Activated CD8-positive, alpha-beta memory T cell treated with anti-CD3 and anti-CD28 coated beads, Interleukin-2, amount 50 U/mL, for 4 hours (primary cell): ENCODE data around the gene MTCL3.
A peak's percentile ranks its signal among the peaks of the same experiment; 100 is the strongest.

Experiments
- DNase-seq: peaks from one replicate; pipeline ENCODE4 v3.0.0-alpha.2; 2020

The MTCL3 gene

DNA sequence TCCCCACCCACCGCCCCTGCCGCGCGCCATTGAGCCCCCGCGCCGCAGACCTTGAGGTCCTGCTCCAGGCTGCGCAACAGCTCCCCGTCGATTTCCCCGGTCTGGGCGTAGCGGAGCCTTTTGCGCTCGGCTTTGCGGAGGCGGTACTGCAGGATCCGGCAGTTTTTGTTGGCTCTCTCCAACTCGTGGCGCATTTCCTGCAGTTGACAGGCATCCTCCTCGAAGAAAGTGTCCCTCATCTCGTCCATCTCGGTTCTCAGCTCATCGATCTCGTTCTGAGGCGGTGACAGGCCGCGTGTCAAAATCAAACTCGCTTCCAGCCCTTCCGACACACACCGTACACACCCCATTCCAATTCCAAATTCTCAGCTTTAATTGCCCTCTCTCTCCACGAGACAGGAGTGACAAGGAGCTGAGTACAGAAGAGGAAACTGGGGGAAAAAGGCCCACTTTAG lies 4.3 kb downstream of the MTCL3 start:
- DNase-seq = peak; percentile 24

DNA sequence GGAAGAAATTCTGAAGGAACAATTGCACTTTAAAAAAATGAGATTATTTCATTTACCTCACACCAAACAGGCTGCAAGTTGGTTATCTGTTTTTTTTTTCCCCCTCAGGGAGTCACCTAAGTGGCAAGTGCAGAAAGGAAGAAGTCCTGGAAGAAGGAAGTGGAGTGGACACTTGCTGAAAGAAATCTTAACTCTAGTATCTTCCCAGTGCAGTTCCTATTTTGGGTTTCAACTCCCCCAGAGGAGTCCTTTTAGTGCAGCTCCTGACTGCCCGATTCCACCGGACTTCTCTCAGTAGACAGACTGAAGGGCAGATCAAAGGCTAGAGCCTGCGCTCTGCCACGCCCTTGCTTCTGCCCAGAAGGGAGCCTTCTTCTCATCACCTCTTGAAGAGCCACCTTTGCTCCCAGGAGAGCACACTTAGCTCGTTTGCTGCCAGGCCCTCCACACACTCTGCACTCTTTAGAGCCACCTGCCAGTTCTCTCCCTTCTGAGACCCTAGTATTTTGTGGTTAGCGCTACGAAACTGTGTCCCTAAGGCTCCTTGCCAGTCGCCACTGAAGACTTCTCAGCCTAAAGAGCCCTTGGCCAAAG lies 4.9 kb downstream of the MTCL3 start:
- no peak for DNase-seq

DNA sequence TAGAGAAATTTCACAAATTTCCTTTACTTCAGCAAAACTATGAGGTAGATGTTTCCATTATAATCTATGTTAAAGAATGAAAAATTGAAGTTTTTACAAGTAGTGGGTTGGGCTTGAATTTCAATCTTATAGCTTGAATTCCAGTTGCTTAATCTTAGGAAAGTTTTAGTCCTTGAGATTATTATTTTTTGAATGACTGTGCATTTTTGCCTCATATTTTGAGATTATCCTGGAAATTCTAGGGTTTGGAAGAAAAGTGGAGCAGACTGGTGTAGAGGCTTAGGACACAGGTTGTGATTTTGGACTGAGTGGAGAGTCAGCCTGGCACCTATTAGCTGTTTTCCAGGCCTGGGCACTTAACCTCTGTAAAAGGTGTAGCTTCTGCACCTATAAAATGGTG lies 5.7 kb downstream of the MTCL3 start:
- DNase-seq = no peak

DNA sequence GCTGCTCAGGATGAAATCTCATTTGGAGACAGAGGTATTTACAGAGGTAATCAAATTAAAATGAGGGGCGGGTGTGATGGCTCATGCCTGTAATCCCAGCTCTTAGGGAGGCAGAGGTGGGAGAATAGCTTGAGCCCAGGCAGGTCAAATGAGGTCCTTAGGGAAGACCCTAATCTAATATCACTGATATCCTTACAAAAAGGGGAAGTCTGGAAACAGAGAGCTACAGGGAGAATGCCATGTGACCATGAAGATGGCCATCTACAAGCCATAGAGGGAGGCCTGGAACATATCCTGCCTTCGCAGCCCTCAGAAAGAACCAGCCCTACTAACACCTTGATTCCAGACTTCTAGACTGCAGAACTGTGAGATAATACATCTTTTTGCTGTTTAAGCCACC lies 8.3 kb downstream of the MTCL3 start:
- no peak for DNase-seq

DNA sequence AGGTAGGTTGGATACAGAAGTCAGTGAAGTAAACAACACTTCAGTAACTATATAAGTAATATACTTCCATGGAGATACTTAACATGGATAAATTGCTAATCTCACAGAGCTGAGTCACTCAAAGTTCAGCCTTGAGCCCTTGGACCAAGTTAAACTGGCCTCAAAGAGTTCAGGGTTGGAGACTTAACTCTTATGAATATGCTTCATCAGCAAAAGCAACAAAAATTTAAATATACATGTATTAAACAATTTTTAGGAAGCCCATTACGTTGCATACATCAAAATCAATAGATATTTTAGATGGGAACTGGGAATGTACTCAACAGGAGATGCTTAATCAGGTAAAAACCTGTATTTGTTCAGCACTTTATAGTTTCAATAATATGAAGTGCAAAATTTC lies 12.2 kb downstream of the MTCL3 start:
- no peak for DNase-seq

DNA sequence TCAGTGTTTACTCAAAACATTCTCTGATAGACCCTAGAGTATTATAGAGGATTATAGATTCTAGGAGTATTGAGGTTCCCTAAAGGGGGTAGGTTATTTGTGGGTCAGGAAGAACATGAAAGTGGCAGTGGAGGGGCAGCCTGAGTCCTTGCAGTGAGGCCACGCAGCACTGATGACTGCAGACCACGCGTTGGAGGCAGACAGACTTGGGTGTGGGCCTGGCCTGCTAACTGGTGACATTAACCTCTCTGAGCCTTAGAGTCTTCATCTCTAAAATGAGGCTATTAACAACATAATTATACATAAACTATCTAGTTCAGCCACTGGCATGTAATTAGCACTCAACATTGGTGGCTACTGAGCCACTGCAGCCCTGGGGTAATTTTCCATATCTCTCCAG lies 16.1 kb downstream of the MTCL3 start:
- DNase-seq = no peak

DNA sequence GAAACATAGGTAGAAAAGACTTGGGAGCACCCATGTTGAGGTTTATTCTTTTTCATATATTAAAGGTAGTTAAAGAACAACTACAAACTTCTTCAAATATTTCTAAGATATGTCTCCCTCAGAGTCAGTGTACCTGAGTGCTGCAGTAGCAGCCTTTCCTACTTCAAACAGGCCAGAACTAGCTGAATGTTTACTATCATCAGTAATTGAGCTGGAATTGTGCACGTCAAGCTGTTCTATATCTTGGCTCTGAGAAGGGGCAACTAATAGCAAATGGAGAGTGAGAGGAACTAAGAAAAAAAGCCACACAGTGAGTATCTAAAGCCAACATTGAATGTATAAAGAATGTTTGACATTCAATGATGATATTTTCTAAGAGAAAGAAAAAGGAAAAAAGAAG lies 21.7 kb downstream of the MTCL3 start:
- DNase-seq = no peak

DNA sequence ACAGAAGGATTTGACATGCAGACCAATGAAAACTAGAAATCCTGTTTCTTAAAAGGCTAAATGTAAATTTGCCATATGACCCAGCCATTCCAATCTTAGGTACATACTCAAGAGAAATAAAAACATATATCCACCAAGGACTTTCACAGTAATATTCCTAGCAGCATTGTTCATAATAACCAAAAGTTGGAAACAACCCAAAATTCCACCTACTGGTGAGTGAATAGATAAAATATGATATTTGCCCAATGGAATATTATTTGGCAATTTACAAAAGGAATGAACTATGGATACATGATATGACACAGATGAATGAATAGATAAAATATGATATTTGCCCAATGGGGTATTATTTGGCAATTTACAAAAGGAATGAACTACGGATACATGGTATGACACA lies 22.7 kb downstream of the MTCL3 start:
- DNase-seq = no peak

DNA sequence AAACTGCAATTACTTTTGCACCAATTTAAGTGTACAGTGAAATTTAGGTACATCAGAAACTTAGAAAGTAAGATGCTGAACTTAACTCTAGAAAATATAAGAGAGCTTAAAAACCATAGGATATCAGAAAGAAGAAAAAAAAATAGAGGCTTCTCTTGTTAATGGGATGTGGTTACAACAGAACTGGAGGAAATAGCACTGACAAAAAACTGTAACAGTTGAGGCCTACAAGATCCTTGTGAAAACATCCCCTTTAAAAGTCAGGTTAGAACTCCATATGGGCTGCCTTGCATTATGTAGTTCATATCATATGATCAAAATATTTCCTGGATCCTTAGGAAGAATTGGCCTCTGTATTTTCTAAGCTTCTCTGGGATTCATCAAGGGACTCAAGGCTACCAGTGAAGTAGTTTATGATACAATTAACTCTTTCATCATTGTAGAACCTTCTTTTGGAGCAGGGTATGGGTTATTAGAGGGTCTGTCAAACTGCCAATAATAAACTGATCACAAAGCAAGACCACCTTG lies 24.8 kb downstream of the MTCL3 start:
- no peak for DNase-seq

DNA sequence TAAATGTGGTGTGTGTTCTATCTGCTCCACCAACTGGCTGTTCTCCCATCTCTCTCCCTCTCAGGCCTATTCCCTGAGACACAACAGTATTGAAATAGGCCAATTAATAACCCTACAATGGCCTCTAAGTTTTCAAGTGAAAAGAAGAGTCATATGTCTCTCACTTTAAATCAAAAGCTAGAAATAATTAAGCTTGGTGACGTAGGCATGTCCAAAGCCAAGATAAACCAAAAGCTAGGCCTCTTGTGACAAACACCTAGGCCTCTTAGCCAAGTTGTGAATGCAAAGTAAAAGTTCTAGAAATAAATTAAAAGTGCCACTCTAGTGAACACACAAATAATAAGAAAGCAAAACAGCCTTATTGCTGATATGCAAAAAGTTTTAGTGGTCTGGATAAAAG lies 29.9 kb downstream of the MTCL3 start:
- DNase-seq = no peak

DNA sequence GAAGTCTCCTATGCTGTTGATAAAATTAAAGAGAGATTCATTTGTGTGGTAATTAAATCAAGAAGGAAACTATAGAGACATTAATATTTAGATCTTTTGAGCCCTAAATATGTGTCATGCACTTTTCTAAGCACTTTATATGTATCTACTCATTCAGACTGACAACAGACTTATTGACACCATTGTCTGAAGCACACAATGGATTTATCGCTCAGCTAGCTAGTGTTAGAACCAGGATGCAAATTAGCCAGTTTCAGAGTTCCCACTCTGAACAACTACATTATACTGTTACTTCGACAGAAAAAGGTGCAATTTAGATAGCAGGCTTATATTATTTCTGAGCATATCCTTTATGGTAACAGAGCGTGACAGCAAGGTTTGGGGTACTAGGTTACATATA lies 32.2 kb downstream of the MTCL3 start:
- DNase-seq = no peak

DNA sequence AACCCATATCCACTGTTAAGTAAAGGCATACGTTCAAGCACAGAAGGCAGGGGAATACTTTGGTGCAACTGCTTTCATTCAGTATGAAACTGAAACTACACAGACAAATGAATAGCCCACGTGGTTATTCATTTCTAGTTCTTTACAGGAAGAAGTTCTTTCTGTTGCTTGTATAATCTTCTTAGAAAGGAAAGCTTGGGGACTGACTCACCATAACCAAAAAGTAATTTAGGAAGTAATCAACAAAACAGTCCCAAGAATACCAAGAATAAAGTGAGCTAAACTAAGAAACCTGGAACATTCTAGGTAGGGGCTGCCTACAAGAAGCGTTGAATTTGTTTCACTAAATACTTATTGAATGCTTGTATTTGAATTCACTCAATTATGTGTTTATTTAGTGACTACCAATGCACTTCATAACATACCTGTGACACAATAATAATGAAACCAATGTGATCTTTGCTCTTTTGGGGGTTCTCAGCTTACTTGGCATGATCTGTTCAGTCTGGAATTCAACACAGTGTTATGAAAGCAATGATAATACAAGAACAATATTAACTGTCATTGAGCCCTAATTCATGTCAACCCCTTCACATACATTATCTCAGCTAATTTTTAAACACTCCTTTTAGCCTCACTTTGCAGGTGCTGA lies 34.8 kb downstream of the MTCL3 start:
- DNase-seq = no peak

DNA sequence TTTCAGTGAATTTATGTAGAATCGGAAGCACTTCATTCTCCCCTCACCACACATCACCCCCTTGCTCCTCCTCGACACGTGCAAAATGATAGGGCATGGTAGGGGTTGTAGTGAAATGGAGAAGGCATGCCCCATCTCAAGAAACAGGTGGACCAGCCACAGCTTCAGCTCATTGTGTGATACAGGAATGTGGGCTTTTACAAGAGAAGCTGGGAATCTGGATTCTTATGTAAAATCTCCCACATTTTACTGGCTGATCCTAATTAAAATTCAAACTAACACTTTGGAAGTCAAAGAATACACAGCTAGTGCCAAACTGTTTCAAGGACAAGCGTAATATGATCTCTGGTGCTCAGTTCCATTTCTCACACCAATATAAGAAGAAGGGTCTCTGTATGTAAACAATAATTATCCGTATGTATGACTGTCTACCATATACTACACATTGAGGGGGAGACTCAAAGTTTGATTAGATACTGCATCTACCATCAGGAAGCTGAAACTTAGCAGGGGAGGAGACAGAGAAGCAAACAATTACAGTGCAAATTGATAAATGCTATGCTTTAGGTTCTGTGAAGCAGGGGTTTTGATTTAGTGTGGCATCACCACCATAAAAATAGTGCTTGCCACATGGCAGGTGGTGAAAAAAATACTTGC lies 35.6 kb downstream of the MTCL3 start:
- DNase-seq = no peak

DNA sequence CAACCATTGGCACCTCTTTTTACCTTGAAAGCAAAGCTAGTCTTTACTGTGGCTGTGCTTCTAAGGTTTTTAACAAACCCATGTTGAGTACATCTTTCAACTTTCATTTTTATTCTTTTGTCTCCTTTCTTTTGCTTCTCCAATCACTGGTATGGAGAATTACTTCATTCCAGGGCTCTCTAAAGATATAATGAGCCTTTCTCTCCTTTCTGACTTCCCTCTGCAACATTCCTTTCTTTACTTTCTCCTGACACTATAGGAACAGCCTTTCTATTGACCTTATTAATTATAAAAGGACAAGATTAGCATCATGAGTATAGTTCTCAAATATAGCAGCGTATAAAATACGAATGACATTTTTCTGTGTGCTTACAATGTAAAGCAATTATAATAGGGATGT lies 36.8 kb downstream of the MTCL3 start:
- DNase-seq = no peak

DNA sequence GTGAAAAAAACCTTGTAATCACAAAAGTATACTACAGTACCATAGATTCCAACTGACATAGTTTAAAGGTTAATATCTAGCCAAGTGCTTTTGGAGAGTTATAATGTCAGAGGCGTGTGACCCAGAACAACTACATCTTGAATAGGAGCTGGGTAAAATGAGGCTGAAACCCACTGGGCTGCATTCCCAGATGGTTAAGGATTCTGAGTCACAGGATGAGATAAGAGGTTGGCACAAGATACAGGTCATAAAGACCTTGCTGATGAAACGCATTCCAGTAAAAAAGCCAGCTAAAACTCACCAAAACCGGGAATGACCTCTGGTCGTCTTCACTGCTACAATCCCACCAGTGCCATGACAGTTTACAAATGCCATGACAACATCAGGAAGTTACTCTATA lies 37.5 kb downstream of the MTCL3 start:
- DNase-seq = no peak

DNA sequence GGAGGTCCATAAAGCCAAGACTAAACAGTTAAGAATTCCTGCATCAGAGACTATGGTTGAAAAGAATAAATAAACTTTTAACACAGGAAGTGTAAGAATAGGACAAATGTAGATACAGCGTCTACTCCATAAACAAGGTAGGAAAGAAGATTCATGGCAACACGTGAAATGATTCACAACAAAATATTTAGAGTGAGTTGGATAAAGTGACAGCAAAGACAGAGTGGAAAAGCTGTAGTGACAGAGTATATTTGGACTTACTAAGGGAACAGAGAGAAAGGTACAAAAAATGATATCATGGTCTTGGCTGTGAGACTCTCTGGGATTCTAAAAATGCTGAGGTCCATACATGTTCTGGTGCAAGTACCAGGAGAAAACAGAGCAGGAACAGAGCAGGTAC lies 38.0 kb downstream of the MTCL3 start:
- no peak for DNase-seq

DNA sequence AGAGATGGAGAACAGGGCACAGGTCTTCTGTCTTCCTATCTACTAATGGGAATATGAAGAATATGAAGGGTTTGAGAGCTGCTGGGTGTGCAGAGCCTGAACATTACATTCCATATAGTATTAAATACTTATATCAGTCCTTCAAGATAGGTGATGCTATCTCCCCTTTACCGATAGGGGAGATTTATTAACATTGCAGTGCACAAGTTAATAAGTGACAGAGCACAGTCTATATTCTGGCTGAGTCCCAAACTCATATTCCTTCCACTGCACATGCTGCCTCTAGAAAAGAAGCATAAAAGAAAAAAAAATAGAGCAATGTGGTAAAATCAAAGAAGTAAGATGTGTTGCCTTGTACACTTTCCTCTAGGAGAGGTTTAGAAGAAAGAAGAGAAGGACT lies 41.5 kb downstream of the MTCL3 start:
- DNase-seq = no peak

DNA sequence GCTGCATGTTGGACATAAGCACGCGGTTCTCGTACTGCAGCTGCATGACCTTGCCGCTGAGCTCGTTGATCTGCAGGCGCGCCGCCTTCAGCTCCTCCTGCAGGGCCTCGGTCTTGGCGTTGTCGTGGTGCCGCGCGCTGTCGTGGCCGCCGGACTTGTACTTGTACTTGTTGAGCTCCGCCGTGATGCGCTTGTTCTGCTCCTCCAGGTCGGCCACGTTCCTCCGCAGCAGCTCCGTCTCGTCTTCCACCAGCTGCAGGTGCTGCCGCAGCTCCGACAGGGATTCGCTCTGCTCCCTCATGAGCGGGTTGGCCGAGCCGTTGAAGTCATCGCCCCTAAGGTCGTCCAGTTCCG lies 43.3 kb downstream of the MTCL3 start:
- DNase-seq = no peak

DNA sequence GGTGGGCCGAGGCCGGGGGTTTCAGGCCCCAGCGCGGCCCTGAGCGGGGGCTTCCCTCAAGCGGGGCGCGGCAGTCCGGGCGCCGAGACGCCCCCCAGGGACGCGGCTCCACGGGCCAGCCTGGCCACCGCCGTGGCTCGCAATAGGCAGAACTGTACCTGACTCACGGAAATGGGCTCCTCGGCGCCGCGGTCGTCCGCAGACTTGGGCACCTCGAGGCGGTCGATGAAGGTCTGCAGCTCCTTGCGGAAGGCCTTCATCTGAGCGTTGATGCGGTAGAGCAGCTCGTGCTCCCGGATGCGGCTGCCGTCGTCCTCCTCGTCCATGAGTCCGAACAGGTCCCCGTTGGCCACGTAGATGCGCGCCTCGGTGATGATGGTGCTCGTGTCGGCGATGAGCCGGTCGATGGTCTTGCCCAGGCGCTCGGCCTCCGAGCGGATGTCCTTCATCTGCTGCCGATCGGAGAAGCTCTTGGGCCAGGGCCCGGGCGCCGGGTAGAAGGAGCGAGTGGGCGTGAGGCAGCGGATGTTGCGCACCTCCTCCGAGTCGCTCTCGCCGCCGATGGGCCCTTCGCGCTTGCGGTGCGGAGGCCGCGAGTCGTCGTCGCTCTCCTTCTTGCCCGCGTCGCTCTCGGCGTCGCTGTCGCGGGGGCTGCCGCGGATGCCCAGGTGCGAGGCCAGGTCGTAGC lies 43.9 kb downstream of the MTCL3 start:
- DNase-seq = no peak

DNA sequence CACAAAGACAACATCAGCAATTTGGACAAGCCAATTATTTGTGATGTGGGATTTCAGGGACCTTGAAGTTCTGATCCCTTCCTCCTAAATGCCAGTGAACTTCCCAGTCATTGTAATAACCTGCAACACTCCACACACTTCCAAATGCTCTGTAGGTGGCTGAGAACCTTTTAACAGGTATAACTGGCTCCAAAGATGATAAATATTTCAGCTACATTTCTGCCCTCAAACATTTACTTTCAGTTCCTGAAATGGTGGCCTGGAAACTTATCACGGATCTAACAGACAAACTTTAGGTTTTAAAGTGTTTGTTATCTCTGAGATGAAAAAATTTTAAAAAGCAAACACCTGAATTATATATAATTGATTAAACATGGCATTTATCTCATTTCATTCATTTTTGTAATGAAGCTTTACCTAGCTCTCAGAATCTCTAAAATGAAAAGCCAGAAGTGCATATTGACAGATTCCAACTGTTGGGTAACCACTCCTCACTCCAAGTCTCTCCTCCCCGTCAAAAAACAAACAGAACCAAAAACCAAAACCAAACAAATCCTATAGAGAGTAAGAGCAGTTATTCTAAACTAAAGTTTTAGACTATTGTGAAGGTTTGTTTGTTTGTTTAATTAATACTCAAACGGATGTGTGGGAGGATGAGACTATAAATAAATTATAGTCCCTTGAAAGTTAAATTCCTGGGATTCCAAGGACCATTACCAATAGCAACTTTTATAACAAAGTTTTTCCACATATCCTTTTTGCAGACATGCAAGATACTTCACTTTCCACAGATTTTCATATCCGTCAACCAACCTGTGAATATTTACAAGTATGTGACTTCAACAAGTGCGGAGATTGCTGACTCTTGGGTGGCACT lies 47.5 kb downstream of the MTCL3 start:
- no peak for DNase-seq

DNA sequence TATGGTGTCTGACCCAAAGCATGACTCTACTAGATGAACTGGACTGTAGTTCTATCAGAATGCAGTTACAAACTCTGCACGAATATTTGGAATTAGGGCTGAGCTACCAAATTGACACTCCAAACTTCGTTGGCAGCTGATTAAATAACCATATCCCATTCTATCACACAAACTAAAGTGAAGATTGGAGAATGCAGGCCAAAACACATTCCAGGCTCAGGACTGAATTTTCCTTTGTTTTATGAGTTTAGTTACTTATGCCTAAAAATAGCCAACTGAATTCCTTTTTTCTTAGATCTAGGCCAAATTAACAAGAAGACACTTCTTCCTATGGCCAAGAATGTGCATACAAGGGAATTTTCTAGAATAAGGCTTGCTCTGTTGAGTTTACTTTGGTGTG lies 50.2 kb downstream of the MTCL3 start:
- no peak for DNase-seq

DNA sequence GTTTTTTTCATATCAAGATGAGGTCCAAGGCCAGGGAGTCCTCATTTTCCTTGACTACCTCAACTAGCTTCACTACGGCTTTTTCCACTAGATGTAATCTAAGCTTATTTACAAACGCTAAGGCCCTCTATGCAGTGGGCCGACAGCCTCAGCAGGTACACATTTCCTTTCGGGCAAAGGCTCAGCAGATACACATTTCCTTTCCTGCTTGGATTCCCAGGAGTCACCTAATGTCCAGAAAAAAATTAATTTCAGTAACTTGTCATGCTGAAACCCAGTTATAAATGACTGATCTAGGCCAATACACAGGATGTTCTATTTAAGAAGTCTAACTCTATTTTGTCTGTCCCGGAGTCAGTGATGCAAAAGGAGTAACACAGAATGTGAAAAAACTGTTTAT lies 52.7 kb downstream of the MTCL3 start:
- no peak for DNase-seq

DNA sequence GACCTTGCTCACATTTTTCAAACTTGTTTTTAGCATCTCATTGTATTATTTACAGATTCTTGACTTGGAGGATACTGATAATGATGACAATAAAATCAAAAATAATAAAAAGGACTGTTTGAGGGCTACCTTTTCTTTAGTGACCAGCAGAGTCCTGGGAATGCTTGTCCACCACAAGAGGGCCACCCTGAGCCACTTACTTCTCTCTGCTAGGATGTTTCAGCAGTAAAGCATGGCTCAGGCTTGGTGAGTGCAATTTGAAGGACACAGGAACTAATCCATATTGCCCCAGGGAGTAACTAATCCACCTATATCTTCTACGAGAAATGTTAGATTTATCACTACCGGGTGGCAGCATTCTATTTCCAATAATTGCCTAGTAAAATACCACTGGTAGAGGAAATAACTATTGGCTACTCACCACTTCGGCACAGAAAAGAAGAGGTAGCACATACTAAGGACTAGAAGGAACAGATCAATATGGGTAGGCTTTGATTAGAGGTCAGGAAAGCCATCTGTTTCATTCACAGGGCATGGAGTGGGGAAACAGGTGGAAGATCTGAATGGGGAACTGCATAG lies 54.2 kb downstream of the MTCL3 start:
- peak; percentile 62 for DNase-seq
